ENCODE measurements around the gene CALML3.

GRCh38 chr10:5496261-5497250 is 28.2 kb upstream of the CALML3 start:
- no peak for TF ChIP-seq CTCF (IDR thresholded peaks at IDR 0.05)
- no peak for TF ChIP-seq POLR2A (IDR thresholded peaks at IDR 0.05)

Data from uterus (tissue), 2 donors.